Ovary (tissue), 3 donors: ENCODE data around the gene KRT32.

Experiments
- CTCF ChIP-seq, 3 donors: fragments of 450-650 bp in 2 of 3; fragments of 200-600 bp in 1 of 3; IDR thresholded peaks; one replicate each; pipeline versions ENCODE4 v1.5.1 to v1.8.0; 2016 to 2022; ENCODE audit warnings: antibody characterized with exemption in 3 of 3, mild to moderate bottlenecking in 1 of 3
- POLR2A ChIP-seq: fragments of 450-650 bp; IDR thresholded peaks from one replicate; pipeline ENCODE4 v1.6.1; 2017; ENCODE audit warnings: antibody characterized with exemption, mild to moderate bottlenecking, moderate library complexity
- donor health status: DM: no; HTN: no; CAD: no.

GRCh38 chr17:41440531-41441033, 26.6 kb downstream of the KRT32 start, which contains the start of gene KRT38:
- TF ChIP-seq POLR2A (no peak), CTCF (IDR thresholded peaks at IDR 0.05) (no peak)
